GM20000 (cell line): ENCODE results near the gene STUM.

Experiments
- DNase-seq: peaks from one replicate; pipeline ENCODE4 v3.0.0; 2012; ENCODE audit warnings: low spot score
- CTCF ChIP-seq: IDR thresholded peaks from 2 replicates; pipeline ENCODE4 v1.5.1; 2012; ENCODE audit warnings: mild to moderate bottlenecking, control low read depth; ENCODE audit errors: extremely low read depth, missing control alignments

The STUM gene

GRCh38 chr1:226645279-226645976 is 96.9 kb downstream of the STUM start:
- no peak for DNase-seq
- TF ChIP-seq CTCF, result no peak

- no peak for TF ChIP-seq CTCF
- no peak for DNase-seq
These were observed 97.7 kb downstream of the STUM start for GRCh38 chr1:226646026-226646869.

GRCh38 chr1:226646870-226647449 is 98.4 kb downstream of the STUM start:
- no peak for TF ChIP-seq CTCF
- DNase-seq, result no peak

GRCh38 chr1:226647719-226648118 is 99.2 kb downstream of the STUM start:
- no peak for DNase-seq
- TF ChIP-seq CTCF, result no peak

- no peak for DNase-seq
- TF ChIP-seq CTCF, result no peak
These were observed 99.9 kb downstream of the STUM start for GRCh38 chr1:226648421-226648820.

GRCh38 chr1:226649244-226649643 is 100.7 kb downstream of the STUM start:
- no peak for DNase-seq
- TF ChIP-seq CTCF, result no peak

GRCh38 chr1:226649780-226650179 is 101.2 kb downstream of the STUM start:
- TF ChIP-seq CTCF, result peak; percentile 6
- DNase-seq, result no peak
